ENCODE measurements around the gene PET100. TPM values are rescaled to one million over a fixed set of nuclear protein-coding genes. Genes with fewer than 3 reads are reported as not detected.

The PET100 gene
- total RNA-seq, 1 donor from 2014 or later: 121 TPM

- DNase-seq (ENCODE audit: low spot score): no peak
These were observed 50.4 kb downstream of the PET100 start for GRCh38 chr19:7679771-7680605.

- DNase-seq (ENCODE audit: low spot score): peak; percentile 91
These were observed 51.2 kb downstream of the PET100 start, which contains the start of gene TRAPPC5 for GRCh38 chr19:7680606-7681339. Gene TRAPPC5 (plus strand): TSS chr19:7680833. CDS start chr19:7682254, 1,421 bp downstream.

Other genes starting within 250 kb of the PET100 start
- gene PEX11G, start 140.8 kb upstream of the PET100 start, total RNA-seq: 8.2 TPM
- 87.6 TPM for gene ZNF358, start 113.7 kb upstream of the PET100 start, total RNA-seq
- 30.0 TPM for gene MCOLN1, start 107.2 kb upstream of the PET100 start, total RNA-seq
- 157 TPM for gene PNPLA6, start 94.1 kb upstream of the PET100 start, total RNA-seq
- gene CAMSAP3, start 33.9 kb upstream of the PET100 start, total RNA-seq: 61.3 TPM
- 45.8 TPM for gene XAB2, start 248 bp upstream of the PET100 start, total RNA-seq
- 4.7 TPM for gene PCP2, start 3.9 kb downstream of the PET100 start, total RNA-seq
- gene STXBP2, start 7.3 kb downstream of the PET100 start, total RNA-seq: 215 TPM
- not detected for gene RETN, start 39.3 kb downstream of the PET100 start, total RNA-seq
- 0.14 TPM for gene MCEMP1, start 47.3 kb downstream of the PET100 start, total RNA-seq
- gene TRAPPC5, start 51.0 kb downstream of the PET100 start, total RNA-seq: 115 TPM
- 0.86 TPM for gene FCER2, start 72.3 kb downstream of the PET100 start, total RNA-seq
- 0.83 TPM for gene CLEC4G, start 102.3 kb downstream of the PET100 start, total RNA-seq
- 7.5 TPM for gene CD209, start 117.7 kb downstream of the PET100 start, total RNA-seq
- not detected for gene CLEC4M, start 133.4 kb downstream of the PET100 start, total RNA-seq
- 23.4 TPM for gene EVI5L, start 200.4 kb downstream of the PET100 start, total RNA-seq
- gene PRR36, start 244.6 kb downstream of the PET100 start, total RNA-seq: 1.6 TPM

All from mucosa of gallbladder (tissue), 1 donor.